Measurements from ENCODE around the gene STK17B. TPM values are rescaled to one million over a fixed set of nuclear protein-coding genes. Genes with fewer than 3 reads are reported as not detected.
A peak's percentile ranks its signal among the peaks of the same experiment; 100 is the strongest.

The STK17B gene
- total and polyA plus RNA-seq, 9 of the 15 experiments (the other 6 are each of a cell fraction or from before 2014, with no cell fraction given) = 2.3 to 17.7 (median 8.5) TPM

DNA sequence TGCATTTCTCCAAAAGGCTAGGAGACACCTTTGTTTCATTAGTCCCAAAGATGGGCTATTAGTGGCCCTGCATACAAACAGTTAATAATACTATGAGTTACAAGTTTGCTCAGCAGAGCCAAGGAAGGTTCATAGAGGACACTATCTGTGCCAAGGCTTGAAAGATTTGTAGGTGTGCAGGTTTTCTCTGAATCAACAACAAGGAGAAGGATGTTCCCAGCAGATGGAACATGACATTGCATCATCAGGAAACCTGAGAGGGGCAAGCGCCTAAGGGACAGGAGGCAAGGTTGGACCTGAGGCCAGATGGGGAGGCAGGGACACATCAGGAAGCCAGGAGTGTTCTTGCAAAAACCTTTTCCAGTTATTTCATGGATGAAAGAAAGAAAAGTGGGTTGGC is 35.4 kb upstream of the STK17B start:
- H3K4me1 ChIP-seq (replicated peaks in 1 of 2; ENCODE audit: control insufficient read depth in 2 of 2, insufficient read depth in 2 of 2, low read length in 2 of 2) = peaks cover 0 to 3% of the 10 kb centered on the region in 2 experiments; a peak in 2 of 5 replicates
- no peaks in the 10 kb centered on the region for H3K27me3 ChIP-seq (ENCODE audit: control insufficient read depth in 2 of 2, insufficient read depth in 2 of 2, low read length in 2 of 2)
- no peak for DNase-seq (ENCODE audit: extremely low read depth in 1 of 4, low spot score in 3 of 4)
- H3K4me3 ChIP-seq = no peak overlapping the region
- TF ChIP-seq CGGBP1 (CRISPR knock-in tag; IDR thresholded peaks at IDR 0.05) (no peak), ZNF217 (CRISPR knock-in tag; IDR thresholded peaks at IDR 0.05) (no peak), SMC3 (conservative IDR thresholded peaks at IDR 0.05; ENCODE audit: insufficient read depth, low read depth, low read length) (no peak), SP1 (CRISPR knock-in tag; IDR thresholded peaks at IDR 0.05) (no peak), CEBPG (CRISPR knock-in tag; IDR thresholded peaks at IDR 0.05) (no peak), CEBPG (tag; conservative IDR thresholded peaks at IDR 0.05 in 1 of 2, IDR thresholded peaks at IDR 0.05 in 1 of 2) (0 out of 4 replicates have a peak, but pooled peaks of 1 of the 2 experiments have one; percentile 46), ZBTB2 (IDR thresholded peaks at IDR 0.05) (no peak), CEBPB (tag; IDR thresholded peaks at IDR 0.05) (peak; percentile 30; the same call in 1 of the 2 replicates), ATF3 (IDR thresholded peaks at IDR 0.05) (peak; percentile 77), ATF3 (CRISPR knock-in tag; conservative IDR thresholded peaks at IDR 0.05) (no peak), ZNF124 (CRISPR knock-in tag; IDR thresholded peaks at IDR 0.05) (no peak), MYC (IDR thresholded peaks at IDR 0.05; ENCODE audit: low read depth, low read length) (no peak), MYC (CRISPR knock-in tag; IDR thresholded peaks at IDR 0.05; ENCODE audit: borderline replicate concordance, low read depth) (no peak), EZH2 (IDR thresholded peaks at IDR 0.05; ENCODE audit: borderline replicate concordance, low read depth, low read length) (no peak), CHD1 (IDR thresholded peaks at IDR 0.05; ENCODE audit: low read length) (no peak), MAZ (CRISPR knock-in tag; conservative IDR thresholded peaks at IDR 0.05 in 1 of 2, IDR thresholded peaks at IDR 0.05 in 1 of 2) (0 out of 4 replicates have a peak, but pooled peaks of 1 of the 2 experiments have one; percentile 8)
- CTCF ChIA-PET (ENCODE audit: low intra/inter-chr PET ratio) = no interaction called here
- H3K79me2 ChIP-seq (ENCODE audit: control insufficient read depth, insufficient read depth, low read length) = no peaks in the 10 kb centered on the region
- no peak overlapping the region for H3K9ac ChIP-seq (ENCODE audit: insufficient read depth in 1 of 2, low read depth in 2 of 2, low read length in 2 of 2)
- H3K9me1 ChIP-seq (ENCODE audit: control insufficient read depth, insufficient read depth, low read length) = no peaks in the 10 kb centered on the region
- WGBS (ENCODE audit: insufficient coverage, low coverage, missing lambda C conversion rate) = 88% methylated on average over 1 of the region's 1 CpG
- no peak for FAIRE-seq
- H3K27ac ChIP-seq (ENCODE audit: extremely low read depth, low read depth, low read length) = no peak overlapping the region
- no peak overlapping the region for H2AFZ ChIP-seq (ENCODE audit: low read depth, low read length)
- no peaks in the 10 kb centered on the region for H3K36me3 ChIP-seq (ENCODE audit: control insufficient read depth, insufficient read depth, low read length)
- no peaks in the 10 kb centered on the region for H4K20me1 ChIP-seq (replicated peaks; ENCODE audit: control insufficient read depth, insufficient read depth, low read length)
- BruUV-seq (replicated peaks) = no TSS peak
- no peak for ATAC-seq
- H3K4me2 ChIP-seq (ENCODE audit: insufficient read depth, low read length) = no peak overlapping the region
- H3K9me3 ChIP-seq (replicated peaks; ENCODE audit: control insufficient read depth, insufficient read depth, low read depth, low read length) = no peaks in the 10 kb centered on the region
- POLR2A ChIA-PET = no interaction called here
- in situ Hi-C loops (cut with MboI) = no loop called here
- intact Hi-C loops (cut with micrococcal nuclease) = no loop called here
